Thyroid gland (tissue), 4 donors: Measurements from ENCODE around the gene EFTUD2. TPM values are rescaled to one million over a fixed set of nuclear protein-coding genes. Genes with fewer than 3 reads are reported as not detected.
"Not testable (repeated sequence)": the region's sequence is repeated elsewhere in the genome, so short reads cannot be mapped to it uniquely, and the experiment has no call there.

Source experiments
- DNase-seq, 2 donors: peaks; one replicate each; pipeline ENCODE4 v3.0.0-alpha.2; 2019
- H3K27ac ChIP-seq, 3 donors: fragments of 200-600 bp; sonication (generic); 1 replicate in 2 of 3; 2 replicates in 1 of 3; pipeline ENCODE4 v1.5.1; 2016 to 2019; ENCODE audit warnings: mild to moderate bottlenecking in 1 of 3, moderate library complexity in 1 of 3
- H3K27me3 ChIP-seq: fragments of 200-600 bp; sonication (generic); one replicate; pipeline ENCODE4 v1.5.1; 2019
- H3K36me3 ChIP-seq, 2 donors: fragments of 200-600 bp; sonication (generic); one replicate each; pipeline ENCODE4 v1.5.1; 2016 to 2019
- H3K4me1 ChIP-seq, 2 donors: fragments of 200-600 bp; sonication (generic); one replicate each; pipeline ENCODE4 v1.5.1; 2017 to 2019
- H3K4me3 ChIP-seq, 3 donors: fragments of 200-600 bp; sonication (generic); replicated peaks in 1 of 3; 1 replicate in 2 of 3; 2 replicates in 1 of 3; pipeline ENCODE4 v1.5.1; 2016; ENCODE audit warnings: mild to moderate bottlenecking in 1 of 3
- H3K9me3 ChIP-seq: fragments of 200-600 bp; sonication (generic); one replicate; pipeline ENCODE4 v1.5.1; 2017
- POLR2A ChIP-seq, 2 donors: fragments of 450-650 bp; IDR thresholded peaks; one replicate each; pipeline ENCODE4 v1.6.1; 2017; ENCODE audit warnings: antibody characterized with exemption in 2 of 2, mild to moderate bottlenecking in 2 of 2, moderate library complexity in 1 of 2
- WGBS, 2 donors: methylation state at CpG; one replicate each; pipeline ENCODE4 v1.1.5; 2017; 5-methylcytosine and 5-hydroxymethylcytosine counted together
- intact Hi-C: fragments of 100-400 bp; cut with DNase I; formaldehyde crosslinking; loops from one replicate; pipeline ENCODE4 v1.15.1; 2023
- total RNA-seq, 4 donors: library from RNA; depleted of rRNA; stranded (reverse); fragments of >200 nt; gene quantifications; one replicate each; pipeline ENCODE4 v1.2.3, GENCODE V29; 2016
- TF ChIP-seq, protein P1 (sequence below), 6 experiments: fragments of 200-600 bp in 3 of 6; fragments of 450-650 bp in 3 of 6; sonication (generic) in 3 of 6; IDR thresholded peaks; one replicate each; pipeline ENCODE4 v1.5.1; 2016 to 2019; ENCODE audit warnings: antibody characterized with exemption in 6 of 6, mild to moderate bottlenecking in 2 of 6, inconsistent platforms in 1 of 6, moderate library complexity in 1 of 6

Gene EFTUD2
- total RNA-seq, 4 donors from 2014 or later = 49.2 to 110 (median 75.1) TPM

DNA sequence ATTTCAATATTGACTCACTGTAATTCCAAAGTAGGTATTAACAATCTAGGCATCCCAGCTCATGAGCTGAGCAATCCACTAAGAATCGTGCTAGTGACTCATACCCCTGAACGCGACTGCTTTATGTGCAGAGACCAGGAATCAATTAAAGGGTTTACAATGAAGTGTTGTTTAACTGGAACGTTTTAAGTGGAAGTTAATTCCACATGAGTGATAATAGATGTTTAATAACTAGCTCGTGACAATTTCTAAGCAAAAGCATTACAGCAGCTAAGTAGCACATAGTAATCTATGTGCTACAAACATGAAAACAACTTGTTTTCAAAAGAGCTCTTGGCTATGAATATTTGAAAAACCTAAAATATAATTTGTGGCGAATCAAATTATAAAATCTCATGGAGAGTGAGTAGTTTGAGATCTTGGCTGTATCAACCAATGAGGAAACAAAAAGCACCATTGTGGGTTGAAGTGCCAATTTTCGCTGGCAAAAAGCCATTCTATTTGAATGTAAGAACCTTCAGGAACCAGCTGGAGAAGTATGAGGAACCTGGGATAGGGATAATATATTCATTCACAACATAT lies 78.5 kb downstream of the EFTUD2 start:
- H3K9me3 ChIP-seq = no peaks in the 10 kb centered on the region
- no peaks in the 10 kb centered on the region for H3K27me3 ChIP-seq
- no peaks in the 10 kb centered on the region for H3K36me3 ChIP-seq
- H3K4me3 ChIP-seq = no peak overlapping the region
- H3K4me1 ChIP-seq = no peaks in the 10 kb centered on the region
- intact Hi-C loops = no loop called here
- no peak for DNase-seq
- WGBS, 2 donors = 32 to 42% methylated on average over 7 of the region's 7 CpGs
- TF ChIP-seq, protein P1, sequence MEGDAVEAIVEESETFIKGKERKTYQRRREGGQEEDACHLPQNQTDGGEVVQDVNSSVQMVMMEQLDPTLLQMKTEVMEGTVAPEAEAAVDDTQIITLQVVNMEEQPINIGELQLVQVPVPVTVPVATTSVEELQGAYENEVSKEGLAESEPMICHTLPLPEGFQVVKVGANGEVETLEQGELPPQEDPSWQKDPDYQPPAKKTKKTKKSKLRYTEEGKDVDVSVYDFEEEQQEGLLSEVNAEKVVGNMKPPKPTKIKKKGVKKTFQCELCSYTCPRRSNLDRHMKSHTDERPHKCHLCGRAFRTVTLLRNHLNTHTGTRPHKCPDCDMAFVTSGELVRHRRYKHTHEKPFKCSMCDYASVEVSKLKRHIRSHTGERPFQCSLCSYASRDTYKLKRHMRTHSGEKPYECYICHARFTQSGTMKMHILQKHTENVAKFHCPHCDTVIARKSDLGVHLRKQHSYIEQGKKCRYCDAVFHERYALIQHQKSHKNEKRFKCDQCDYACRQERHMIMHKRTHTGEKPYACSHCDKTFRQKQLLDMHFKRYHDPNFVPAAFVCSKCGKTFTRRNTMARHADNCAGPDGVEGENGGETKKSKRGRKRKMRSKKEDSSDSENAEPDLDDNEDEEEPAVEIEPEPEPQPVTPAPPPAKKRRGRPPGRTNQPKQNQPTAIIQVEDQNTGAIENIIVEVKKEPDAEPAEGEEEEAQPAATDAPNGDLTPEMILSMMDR (IDR thresholded peaks at IDR 0.05) = no peak
- no peak for TF ChIP-seq POLR2A (IDR thresholded peaks at IDR 0.05)
- no peak overlapping the region for H3K27ac ChIP-seq

DNA sequence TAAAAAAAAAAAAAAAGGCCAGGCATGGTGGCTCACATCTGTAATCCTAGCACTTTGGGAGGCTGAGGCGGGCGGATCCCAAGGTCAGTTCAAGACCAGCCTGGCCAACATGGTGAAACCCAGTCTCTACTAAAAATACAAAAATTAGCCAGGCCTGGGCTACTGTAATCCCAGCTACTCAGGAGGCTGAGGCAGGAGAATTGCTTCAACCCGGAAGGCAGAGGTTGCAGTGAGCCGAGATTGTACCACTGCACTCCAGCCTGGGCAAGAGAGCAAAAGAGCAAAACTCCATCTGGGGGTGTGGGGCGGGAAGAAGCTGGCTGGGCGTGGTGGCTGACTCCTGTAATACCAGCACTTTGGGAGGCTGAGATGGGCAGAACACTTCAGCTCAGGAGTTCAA lies 80.7 kb downstream of the EFTUD2 start:
- 93% methylated on average over 6 of the region's 6 CpGs for WGBS, 2 donors
- intact Hi-C loops, H3K27ac ChIP-seq: not testable (repeated sequence)

DNA sequence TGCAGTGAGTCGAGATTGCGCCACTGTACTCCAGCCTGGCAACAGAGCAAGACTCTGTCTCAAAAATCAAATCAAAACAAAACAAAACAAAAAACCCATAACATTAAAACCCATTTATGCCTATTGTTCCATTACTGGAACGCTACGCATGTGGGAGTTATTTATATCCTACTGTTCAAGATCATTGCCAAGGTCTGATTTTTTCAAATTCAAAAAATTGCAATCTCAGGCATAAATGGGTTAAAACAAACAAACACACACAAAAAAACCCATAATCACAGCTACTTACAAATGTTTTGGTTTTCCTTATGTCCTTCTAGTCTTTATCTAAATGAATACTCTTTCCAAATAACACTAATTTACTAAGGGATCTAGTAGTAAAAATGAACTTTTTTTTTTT lies 87.0 kb downstream of the EFTUD2 start:
- Histone ChIP-seq H3K27me3 (no peaks in the 10 kb centered on the region), H3K4me1 (no peaks in the 10 kb centered on the region), H3K36me3 (no peaks in the 10 kb centered on the region), H3K9me3 (no peaks in the 10 kb centered on the region), H3K27ac (no peak overlapping the region), H3K4me3 (no peak overlapping the region)
- 81 to 89% methylated on average over 4 of the region's 4 CpGs for WGBS, 2 donors
- intact Hi-C loops = no loop called here
- TF ChIP-seq, protein P1 (IDR thresholded peaks at IDR 0.05) = no peak
- no peak for TF ChIP-seq POLR2A (IDR thresholded peaks at IDR 0.05)
- DNase-seq = no peak

More for the DNA sequence above, 80.7 kb downstream of the EFTUD2 start:
- not testable (repeated sequence) for H3K4me1 ChIP-seq, H3K36me3 ChIP-seq, H3K27me3 ChIP-seq, H3K4me3 ChIP-seq, DNase-seq, H3K9me3 ChIP-seq

DNA sequence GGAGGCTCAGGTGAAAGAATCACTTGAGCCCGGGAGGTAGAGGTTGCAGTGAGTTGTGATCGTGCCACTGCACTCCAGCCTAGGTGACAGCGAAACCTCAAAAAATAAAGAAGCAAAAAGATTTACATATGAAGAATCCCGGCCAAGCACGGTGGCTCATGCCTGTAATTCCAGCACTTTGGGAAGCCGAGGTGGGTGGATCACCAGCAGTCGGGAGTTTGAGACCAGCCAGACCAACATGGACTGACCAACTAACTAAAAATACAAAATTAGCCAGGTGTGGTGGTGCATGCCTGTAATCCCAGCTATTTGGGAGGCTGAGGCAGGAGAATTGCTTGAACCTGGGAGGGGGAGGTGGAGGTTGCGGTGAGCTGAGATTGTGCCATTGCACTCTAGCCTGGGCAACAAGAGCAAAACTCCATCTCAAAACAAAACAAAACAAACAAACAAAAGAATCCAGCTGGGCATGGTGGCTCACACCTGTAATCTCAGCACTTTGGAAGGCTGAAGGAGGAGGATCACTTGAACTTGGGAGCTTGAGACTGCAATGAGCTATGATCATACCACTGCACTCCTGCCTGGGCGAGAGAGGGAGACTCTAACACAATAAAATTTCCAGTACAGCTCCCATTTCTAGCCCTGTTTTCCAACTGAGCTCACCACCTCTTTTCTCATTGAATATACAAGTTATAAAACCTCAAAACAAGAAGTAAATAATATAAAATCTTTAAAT lies 90.4 kb downstream of the EFTUD2 start:
- H3K27me3 ChIP-seq, H3K36me3 ChIP-seq, H3K4me1 ChIP-seq, H3K9me3 ChIP-seq, intact Hi-C loops, H3K4me3 ChIP-seq, H3K27ac ChIP-seq, DNase-seq: not testable (repeated sequence)
- WGBS, 2 donors = 96 to 98% methylated on average over 9 of the region's 9 CpGs

DNA sequence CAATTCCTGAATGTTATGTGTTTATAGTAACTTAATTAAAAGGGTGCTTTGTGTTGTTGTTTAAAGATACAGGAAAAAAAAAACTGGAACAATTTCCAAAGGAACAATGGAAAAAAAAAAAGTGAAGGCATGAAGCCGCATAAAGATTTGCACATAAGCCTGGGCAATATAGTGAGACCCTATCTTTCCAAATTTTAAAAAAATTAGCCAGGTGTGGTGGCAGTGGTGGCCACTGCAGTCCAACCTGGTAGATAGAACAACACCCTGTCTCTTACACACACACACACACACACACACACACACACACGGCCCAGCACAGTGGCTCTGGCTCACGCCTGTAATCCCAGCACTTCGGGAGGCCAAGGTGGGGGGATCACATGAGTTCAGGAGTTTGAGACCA lies 91.1 kb downstream of the EFTUD2 start:
- H3K4me3 ChIP-seq = no peak overlapping the region
- H3K9me3 ChIP-seq = no peaks in the 10 kb centered on the region
- no peaks in the 10 kb centered on the region for H3K4me1 ChIP-seq
- no peaks in the 10 kb centered on the region for H3K27me3 ChIP-seq
- intact Hi-C loops = no loop called here
- no peak overlapping the region for H3K27ac ChIP-seq
- TF ChIP-seq, protein P1 (IDR thresholded peaks at IDR 0.05) = no peak
- no peak for TF ChIP-seq POLR2A (IDR thresholded peaks at IDR 0.05)
- no peak for DNase-seq
- 90 to 93% methylated on average over 3 to 4 of the region's 4 CpGs for WGBS, 2 donors
- H3K36me3 ChIP-seq = no peaks in the 10 kb centered on the region

DNA sequence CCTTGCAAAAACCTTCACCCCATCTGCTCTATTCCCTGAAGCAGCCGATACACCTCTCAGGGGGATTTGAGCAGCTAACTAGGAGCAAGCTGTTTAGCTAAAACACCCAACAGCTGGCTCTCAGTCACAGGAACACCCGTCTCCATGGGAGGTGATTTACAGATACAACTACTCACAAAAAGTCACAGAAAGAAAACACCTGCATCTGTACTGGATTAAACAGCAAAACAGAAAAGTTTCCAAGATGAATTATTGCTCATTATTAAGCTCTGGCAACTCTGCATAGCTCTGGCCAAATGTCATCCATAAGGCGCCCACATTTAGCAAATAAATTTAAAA lies 91.5 kb downstream of the EFTUD2 start:
- TF ChIP-seq, protein P1 (IDR thresholded peaks at IDR 0.05) = no peak
- no peak for TF ChIP-seq POLR2A (IDR thresholded peaks at IDR 0.05)
- Histone ChIP-seq H3K4me1 (no peaks in the 10 kb centered on the region), H3K27me3 (no peaks in the 10 kb centered on the region), H3K9me3 (no peaks in the 10 kb centered on the region), H3K36me3 (no peaks in the 10 kb centered on the region), H3K4me3 (no peak overlapping the region), H3K27ac (no peak overlapping the region)
- DNase-seq = no peak
- intact Hi-C loops = no loop called here
- WGBS, 2 donors = 71 to 72% methylated on average over 3 of the region's 3 CpGs
